Small intestine (tissue), 16 donors: ENCODE measurements around the gene TAS2R13. TPM values are rescaled to one million over a fixed set of nuclear protein-coding genes. Genes with fewer than 3 reads are reported as not detected.

ENCODE experiments used
- DNase-seq, 2 donors: peaks; one replicate each; pipeline versions ENCODE4 v3.0.0 to v3.0.0-alpha.2; 2013
- FAIRE-seq: peaks from 2 replicates; lab custom pipeline; 2012; peaks lifted over from hg19 to GRCh38; lab: Jason Lieb, UNC
- H3K27ac ChIP-seq, 3 donors: one replicate each; pipeline ENCODE4 v1.5.1; 2013; ENCODE audit warnings: low read length in 2 of 3, mild to moderate bottlenecking in 2 of 3, control low read depth in 1 of 3, inconsistent platforms in 1 of 3, low read depth in 1 of 3, moderate library complexity in 1 of 3
- H3K27me3 ChIP-seq, 3 donors: one replicate each; pipeline ENCODE4 v1.6.1; 2013; ENCODE audit warnings: low read length in 3 of 3, inconsistent platforms in 1 of 3; ENCODE audit not compliant: control insufficient read depth in 3 of 3, insufficient read depth in 3 of 3
- H3K36me3 ChIP-seq, 3 donors: one replicate each; pipeline ENCODE4 v1.6.1; 2013; ENCODE audit warnings: low read length in 3 of 3, inconsistent platforms in 1 of 3, low read depth in 1 of 3, mild to moderate bottlenecking in 1 of 3, moderate library complexity in 1 of 3; ENCODE audit not compliant: control insufficient read depth in 3 of 3, insufficient read depth in 2 of 3
- H3K4me1 ChIP-seq, 3 donors: one replicate each; pipeline ENCODE4 v1.6.1; 2013; ENCODE audit warnings: low read length in 2 of 3, inconsistent platforms in 1 of 3, low read depth in 1 of 3, mild to moderate bottlenecking in 1 of 3, moderate library complexity in 1 of 3; ENCODE audit not compliant: control insufficient read depth in 3 of 3, insufficient read depth in 2 of 3
- H3K4me3 ChIP-seq, 3 donors: one replicate each; pipeline ENCODE4 v1.5.1; 2013; ENCODE audit warnings: low read length in 3 of 3, control low read depth in 1 of 3, inconsistent platforms in 1 of 3, low read depth in 1 of 3, mild to moderate bottlenecking in 1 of 3, moderate library complexity in 1 of 3
- H3K9me3 ChIP-seq, 2 donors: one replicate each; pipeline ENCODE4 v1.6.1; 2013; ENCODE audit warnings: low read depth in 1 of 2, low read length in 1 of 2; ENCODE audit not compliant: control insufficient read depth in 2 of 2, insufficient read depth in 1 of 2
- WGBS, 3 donors: extraction: QIAGEN DNeasy Blood & Tissue Kit; methylation state at CpG; one replicate each; pipeline ENCODE4 v1.1.7; 2013; 5-methylcytosine and 5-hydroxymethylcytosine counted together
- long read RNA-seq, 10 donors: transcript quantifications; one replicate each; lab custom pipeline, GENCODE V29; 2026
- polyA plus RNA-seq, 4 donors: library from polyadenylated mRNA; stranded (reverse) in 3 of 4; unstranded in 1 of 4; fragments of 200-250 nt in 3 of 4; fragments of 120-200 nt in 1 of 4; gene quantifications; one replicate each; pipeline versions ENCODE4 v1.2.1 to v1.2.3, GENCODE V29; 2013
- donor health status: healthy with polysubstance abuse.
- donor health status: control.
- donor health status: control.
- donor health status: Bipolar disorder and iron deficiency.
- donor health status: healthy.

The TAS2R13 gene, protein sequence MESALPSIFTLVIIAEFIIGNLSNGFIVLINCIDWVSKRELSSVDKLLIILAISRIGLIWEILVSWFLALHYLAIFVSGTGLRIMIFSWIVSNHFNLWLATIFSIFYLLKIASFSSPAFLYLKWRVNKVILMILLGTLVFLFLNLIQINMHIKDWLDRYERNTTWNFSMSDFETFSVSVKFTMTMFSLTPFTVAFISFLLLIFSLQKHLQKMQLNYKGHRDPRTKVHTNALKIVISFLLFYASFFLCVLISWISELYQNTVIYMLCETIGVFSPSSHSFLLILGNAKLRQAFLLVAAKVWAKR
- under 1 TPM in 2 of 4 donors, not detected in 2; 0.03 to 0.06 TPM for polyA plus RNA-seq
- long read RNA-seq, donor 1 = 0 reads
- long read RNA-seq, donor 2 = 0 reads
- long read RNA-seq, donor 3 = 0 reads
- long read RNA-seq, donor 4 = 0 reads
- long read RNA-seq, donor 5 = 0 reads
- long read RNA-seq, donor 6 = 0 reads
- long read RNA-seq, donor 7 = 0 reads
- long read RNA-seq, donor 8 = 0 reads
- long read RNA-seq, donor 9 = 0 reads
- long read RNA-seq, donor 10 = 0 reads

GRCh38 chr12:10909462-10909861 is at the start of gene TAS2R13:
TSS of gene TAS2R13 (minus strand) at chr12:10909562. CDS start at chr12:10909298, 264 bp downstream.
- Histone ChIP-seq H3K4me1 (no peaks in the 10 kb centered on the region), H3K36me3 (no peaks in the 10 kb centered on the region), H3K27me3 (no peaks in the 10 kb centered on the region), H3K4me3 (no peak within 1 kb of the TSS), H3K9me3 (peaks cover 0 to 5% of the 10 kb centered on the region in 2 donors), H3K27ac (no peak within 1 kb of the TSS)
- no peak for FAIRE-seq
- WGBS, 3 donors = 97 to 100% (median 99%) methylated on average over 1 of the region's 1 CpG
- DNase-seq = no peak

DNA sequence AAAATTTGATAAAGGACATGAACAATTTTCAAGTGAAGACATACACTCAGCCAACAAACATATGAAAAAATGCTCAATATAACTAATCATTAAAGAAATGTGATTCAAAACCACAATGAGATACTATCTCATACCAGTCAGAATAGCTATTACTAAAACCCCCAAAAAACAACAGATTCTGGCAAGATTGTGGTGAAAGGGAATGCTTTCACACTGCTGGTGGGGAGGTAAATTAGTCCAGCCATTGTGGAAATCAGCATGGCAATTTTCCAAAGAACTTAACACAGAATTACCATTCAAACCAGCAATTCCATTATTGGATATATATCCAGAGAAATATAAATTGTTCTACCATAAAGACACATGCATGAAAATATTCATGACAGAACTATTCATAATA is 48.4 kb upstream of the TAS2R13 start:
- no peak overlapping the region for H3K27ac ChIP-seq
- no peaks in the 10 kb centered on the region for H3K9me3 ChIP-seq
- H3K4me1 ChIP-seq = no peaks in the 10 kb centered on the region
- no peaks in the 10 kb centered on the region for H3K27me3 ChIP-seq
- no peak for FAIRE-seq
- no peak overlapping the region for H3K4me3 ChIP-seq
- no peak for DNase-seq
- peaks cover 0 to 6% (median 0%) of the 10 kb centered on the region in 3 donors for H3K36me3 ChIP-seq

- Histone ChIP-seq H3K4me3 (no peak overlapping the region), H3K36me3 (no peaks in the 10 kb centered on the region), H3K9me3 (no peaks in the 10 kb centered on the region), H3K4me1 (no peaks in the 10 kb centered on the region), H3K27ac (no peak overlapping the region), H3K27me3 (no peaks in the 10 kb centered on the region)
- DNase-seq (no peak), FAIRE-seq (no peak)
These were observed 46.7 kb upstream of the TAS2R13 start for GRCh38 chr12:10956085-10956484.

DNA sequence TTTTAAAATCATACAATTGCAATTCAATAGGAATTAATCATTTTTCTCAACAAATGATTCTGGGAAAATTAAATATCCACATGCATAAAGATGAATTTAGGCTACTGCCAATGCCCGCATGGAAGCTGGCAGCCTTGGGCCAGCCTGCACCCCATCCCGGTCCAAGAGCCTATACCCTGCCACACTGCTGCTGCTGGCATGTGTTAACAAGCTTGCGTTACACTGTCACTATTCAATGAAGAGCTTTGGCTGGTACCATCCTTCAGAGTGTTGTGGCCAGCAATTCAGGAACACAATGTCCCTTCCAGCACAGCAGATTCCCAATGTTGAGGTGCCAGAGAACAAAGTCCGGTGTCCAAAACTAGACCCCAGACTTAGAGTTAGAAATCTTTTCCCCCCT is 43.3 kb upstream of the TAS2R13 start:
- Histone ChIP-seq H3K9me3 (no peaks in the 10 kb centered on the region), H3K4me1 (no peaks in the 10 kb centered on the region), H3K27ac (no peak overlapping the region), H3K4me3 (no peak overlapping the region), H3K27me3 (no peaks in the 10 kb centered on the region), H3K36me3 (peaks cover 0 to 3% (median 0%) of the 10 kb centered on the region in 3 donors)
- DNase-seq (no peak), FAIRE-seq (no peak)
- WGBS, 3 donors = 96 to 99% (median 98%) methylated on average over 4 of the region's 4 CpGs

DNA sequence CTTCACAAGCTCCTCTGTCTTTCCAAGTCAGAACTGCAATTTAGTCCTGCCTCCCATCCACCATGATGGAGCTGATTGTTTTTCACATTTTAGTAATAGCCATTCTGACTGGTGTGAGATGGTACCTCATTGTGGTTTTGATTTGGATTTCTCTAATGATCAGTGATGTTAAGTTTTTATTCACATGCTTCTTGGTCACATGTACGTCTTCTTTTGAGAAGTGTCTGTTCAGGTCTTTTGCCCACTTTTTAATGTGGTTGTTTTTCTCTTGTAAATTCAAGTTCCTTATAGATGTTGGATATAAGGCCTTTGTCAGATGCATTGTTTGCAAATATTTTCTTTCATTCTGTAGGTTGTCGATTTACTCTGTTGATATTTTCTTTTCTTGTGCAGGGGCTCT is 33.8 kb upstream of the TAS2R13 start:
- H3K36me3 ChIP-seq = no peaks in the 10 kb centered on the region
- DNase-seq (no peak), FAIRE-seq (no peak)
- H3K4me3 ChIP-seq = no peak overlapping the region
- WGBS, 3 donors = 95 to 98% (median 97%) methylated on average over 2 of the region's 2 CpGs
- no peak overlapping the region for H3K27ac ChIP-seq
- peaks cover 0 to 11% of the 10 kb centered on the region in 2 donors for H3K9me3 ChIP-seq
- no peaks in the 10 kb centered on the region for H3K4me1 ChIP-seq
- H3K27me3 ChIP-seq = no peaks in the 10 kb centered on the region

- no peaks in the 10 kb centered on the region for H3K4me1 ChIP-seq
- no peak overlapping the region for H3K4me3 ChIP-seq
- H3K27me3 ChIP-seq = no peaks in the 10 kb centered on the region
- peak; percentile 3 to 29 for DNase-seq
- no peaks in the 10 kb centered on the region for H3K36me3 ChIP-seq
- FAIRE-seq = no peak
- WGBS, 3 donors = 67 to 81% (median 79%) methylated on average over 4 of the region's 4 CpGs
- H3K27ac ChIP-seq = no peak overlapping the region
- peaks cover 0 to 11% of the 10 kb centered on the region in 2 donors for H3K9me3 ChIP-seq
These were observed 32.7 kb upstream of the TAS2R13 start for GRCh38 chr12:10941916-10942607.

DNA sequence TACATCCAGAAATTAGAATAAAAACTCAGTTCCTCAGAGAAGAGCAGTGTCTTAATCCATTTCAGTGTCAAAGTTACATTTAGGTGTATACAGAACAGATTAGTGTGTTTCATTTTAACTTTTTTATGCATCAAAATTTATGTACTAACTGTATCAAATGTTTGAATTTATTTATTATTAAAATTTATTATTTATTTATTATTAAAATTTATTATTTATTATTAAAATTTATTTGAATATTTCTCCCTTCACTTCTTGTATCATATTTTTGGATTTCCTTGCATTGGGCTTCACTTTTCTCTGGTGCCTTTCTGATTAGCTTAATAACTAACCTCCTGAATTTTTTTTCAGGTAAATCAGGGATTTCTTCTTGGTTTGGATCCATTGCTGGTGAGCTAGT is 32.0 kb upstream of the TAS2R13 start:
- no peak overlapping the region for H3K27ac ChIP-seq
- peaks cover 0 to 11% of the 10 kb centered on the region in 2 donors for H3K9me3 ChIP-seq
- no peaks in the 10 kb centered on the region for H3K36me3 ChIP-seq
- DNase-seq = no peak
- no peak overlapping the region for H3K4me3 ChIP-seq
- no peak for FAIRE-seq
- H3K4me1 ChIP-seq = no peaks in the 10 kb centered on the region
- H3K27me3 ChIP-seq = no peaks in the 10 kb centered on the region

DNA sequence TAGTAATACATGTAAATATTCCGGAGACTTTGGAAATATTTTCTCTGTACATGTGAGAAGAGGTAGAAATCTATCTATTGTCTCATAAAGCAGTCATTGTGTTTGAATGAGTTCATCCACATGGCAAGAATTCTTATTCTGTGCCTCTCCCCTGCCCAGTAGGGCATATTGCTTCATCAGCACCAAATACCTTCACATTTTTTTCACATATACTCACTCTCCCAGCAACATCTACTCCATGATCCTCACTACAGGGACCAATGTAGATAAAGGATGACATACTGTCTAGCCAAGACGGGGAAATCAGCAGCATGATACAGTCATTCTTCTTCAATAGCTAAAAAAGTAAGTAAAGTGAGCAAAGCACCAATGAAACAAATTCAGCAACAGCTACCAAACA is 31.0 kb upstream of the TAS2R13 start:
- FAIRE-seq = no peak
- H3K36me3 ChIP-seq = no peaks in the 10 kb centered on the region
- WGBS, 3 donors = 93 to 98% (median 98%) methylated on average over 2 of the region's 2 CpGs
- H3K9me3 ChIP-seq = peaks cover 0 to 7% of the 10 kb centered on the region in 2 donors
- H3K4me3 ChIP-seq = no peak overlapping the region
- no peak overlapping the region for H3K27ac ChIP-seq
- no peak for DNase-seq
- no peaks in the 10 kb centered on the region for H3K27me3 ChIP-seq
- H3K4me1 ChIP-seq = no peaks in the 10 kb centered on the region
